Common myeloid progenitor, CD34-positive (primary cell): Measurements from ENCODE around the gene SFXN2.
"Not testable (repeated sequence)": the region's sequence is repeated elsewhere in the genome, so short reads cannot be mapped to it uniquely, and the experiment has no call there.

Source experiments
- CTCF ChIA-PET: fragments of 350-600 bp; sonication (Branson Sonifier 250); formaldehyde crosslinking; loops from one replicate; lab custom pipeline; 2021; ENCODE audit warnings: antibody characterized with exemption; lab: Charles Lee
- POLR2A ChIA-PET: fragments of 350-600 bp; sonication (Branson Sonifier 250); formaldehyde crosslinking; loops from one replicate; lab custom pipeline; 2021; ENCODE audit warnings: antibody characterized with exemption; lab: Charles Lee
- DNase-seq, 3 donors: peaks; one replicate each; pipeline versions ENCODE4 v3.0.0 to v3.0.0-alpha.2; 2013
- H3K27ac ChIP-seq, 2 experiments: 1 replicate in 1 of 2; 2 replicates in 1 of 2; pipeline ENCODE4 v1.7.0; 2013; ENCODE audit warnings: inconsistent platforms in 2 of 2, low read length in 2 of 2, mild to moderate bottlenecking in 2 of 2, low read depth in 1 of 2, moderate library complexity in 1 of 2; ENCODE audit not compliant: severe bottlenecking in 2 of 2, insufficient read depth in 1 of 2, poor library complexity in 1 of 2
- H3K27me3 ChIP-seq, 5 experiments: replicated peaks in 2 of 5; 1 replicate in 3 of 5; 2 replicates in 2 of 5; pipeline versions ENCODE4 v1.6.1 to v1.7.0; 2013; ENCODE audit warnings: low read length in 4 of 5, mild to moderate bottlenecking in 2 of 5, moderate library complexity in 2 of 5, inconsistent platforms in 1 of 5; ENCODE audit not compliant: insufficient read depth in 5 of 5, control insufficient read depth in 4 of 5
- H3K36me3 ChIP-seq, 4 experiments: 1 replicate in 2 of 4; 2 replicates in 2 of 4; pipeline versions ENCODE4 v1.6.1 to v1.7.0; 2013; ENCODE audit warnings: low read length in 3 of 4, control low read depth in 1 of 4, mild to moderate bottlenecking in 1 of 4; ENCODE audit not compliant: control insufficient read depth in 4 of 4, insufficient read depth in 4 of 4
- H3K4me1 ChIP-seq, 4 experiments: 1 replicate in 3 of 4; 2 replicates in 1 of 4; pipeline versions ENCODE4 v1.6.1 to v1.7.1; 2013; ENCODE audit warnings: low read length in 3 of 4, mild to moderate bottlenecking in 3 of 4, control low read depth in 1 of 4, inconsistent platforms in 1 of 4, moderate library complexity in 1 of 4; ENCODE audit not compliant: control insufficient read depth in 4 of 4, insufficient read depth in 4 of 4; ENCODE audit errors: control extremely low read depth in 1 of 4
- H3K4me3 ChIP-seq, 7 experiments: 1 replicate in 4 of 7; 2 replicates in 3 of 7; pipeline versions ENCODE4 v1.5.1 to v1.7.0; 2013; ENCODE audit warnings: mild to moderate bottlenecking in 7 of 7, low read length in 6 of 7, moderate library complexity in 6 of 7, inconsistent platforms in 2 of 7, low read depth in 2 of 7, control low read depth in 1 of 7; ENCODE audit not compliant: insufficient read depth in 4 of 7, control insufficient read depth in 1 of 7; ENCODE audit errors: extremely low read depth in 1 of 7
- H3K9me3 ChIP-seq, 5 experiments: 1 replicate in 4 of 5; 2 replicates in 1 of 5; pipeline versions ENCODE4 v1.6.1 to v1.7.1; 2013; ENCODE audit warnings: low read length in 4 of 5, mild to moderate bottlenecking in 2 of 5, inconsistent platforms in 1 of 5, low read depth in 1 of 5, moderate library complexity in 1 of 5; ENCODE audit not compliant: control insufficient read depth in 4 of 5, insufficient read depth in 2 of 5; ENCODE audit errors: control extremely low read depth in 1 of 5
- WGBS: methylation state at CpG from one replicate; pipeline ENCODE4 v1.1.5; 2013; ENCODE audit not compliant: insufficient coverage; 5-methylcytosine and 5-hydroxymethylcytosine counted together

The SFXN2 gene

GRCh38 chr10:102681696-102682095, 32.7 kb upstream of the SFXN2 start:
- ChIA-PET POLR2A (no interaction called here), CTCF (interaction anchor here (0.9 kb wide), 1 partner anchor 12 kb away, joined by 5 read pairs; no protein-coding TSS in a partner anchor)
- H3K4me3 ChIP-seq = no peak overlapping the region
- H3K27me3 ChIP-seq = no peaks in the 10 kb centered on the region
- 93% methylated on average over 3 of the region's 5 CpGs for WGBS
- H3K4me1 ChIP-seq = peaks cover 4 to 29% (median 15%) of the 10 kb centered on the region in 4 experiments
- no peaks in the 10 kb centered on the region for H3K9me3 ChIP-seq
- peaks cover 0 to 11% (median 8%) of the 10 kb centered on the region in 4 experiments for H3K36me3 ChIP-seq
- no peak overlapping the region for H3K27ac ChIP-seq
- no peak for DNase-seq

GRCh38 chr10:102682416-102682815, 32.0 kb upstream of the SFXN2 start:
- ChIA-PET POLR2A (no interaction called here), CTCF (interaction anchor here (0.9 to 1.6 kb wide), 2 partner anchors 11 to 12 kb away, joined by 5 to 6 read pairs; no protein-coding TSS in a partner anchor)
- Histone ChIP-seq H3K27ac (no peak overlapping the region), H3K27me3 (no peaks in the 10 kb centered on the region), H3K9me3 (no peaks in the 10 kb centered on the region), H3K4me1 (peaks cover 0 to 21% (median 10%) of the 10 kb centered on the region in 4 experiments), H3K36me3 (peaks cover 0 to 11% (median 8%) of the 10 kb centered on the region in 4 experiments), H3K4me3 (no peak overlapping the region)
- WGBS = 98% methylated on average over 6 of the region's 7 CpGs
- DNase-seq = no peak

- no peak for DNase-seq
- Histone ChIP-seq H3K36me3 (peaks cover 0 to 11% (median 8%) of the 10 kb centered on the region in 4 experiments), H3K4me1 (peaks cover 0 to 17% (median 10%) of the 10 kb centered on the region in 4 experiments), H3K9me3 (no peaks in the 10 kb centered on the region), H3K27me3 (no peaks in the 10 kb centered on the region), H3K4me3 (no peak overlapping the region), H3K27ac (no peak overlapping the region)
- ChIA-PET POLR2A (no interaction called here), CTCF (interaction anchor here (1.6 kb wide), 1 partner anchor 13 kb away, joined by 6 read pairs; no protein-coding TSS in a partner anchor)
- no CpG with 5 or more reads among the region's 4 CpGs for WGBS
Observed at GRCh38 chr10:102682981-102683380, 31.5 kb upstream of the SFXN2 start.

- no peak for DNase-seq
- H3K9me3 ChIP-seq = no peaks in the 10 kb centered on the region
- no peak overlapping the region for H3K27ac ChIP-seq
- H3K4me3 ChIP-seq = no peak overlapping the region
- H3K36me3 ChIP-seq = peaks cover 0 to 11% (median 8%) of the 10 kb centered on the region in 4 experiments
- POLR2A ChIA-PET = no interaction called here
- 74% methylated on average over 4 of the region's 5 CpGs for WGBS
- H3K4me1 ChIP-seq = peaks cover 0 to 11% (median 6%) of the 10 kb centered on the region in 4 experiments
- CTCF ChIA-PET = interaction anchor here (1.0 to 1.6 kb wide), 4 partner anchors 9 to 27 kb away, joined by 3 to 6 read pairs (median 3); no protein-coding TSS in a partner anchor
- H3K27me3 ChIP-seq = no peaks in the 10 kb centered on the region
Observed at GRCh38 chr10:102683736-102684135, 30.7 kb upstream of the SFXN2 start.

- 95% methylated on average over 4 of the region's 8 CpGs for WGBS
- Histone ChIP-seq H3K4me3 (no peak overlapping the region), H3K27ac (no peak overlapping the region), H3K9me3 (no peaks in the 10 kb centered on the region), H3K36me3 (peaks cover 0 to 1% (median 0%) of the 10 kb centered on the region in 4 experiments), H3K27me3 (no peaks in the 10 kb centered on the region), H3K4me1 (no peaks in the 10 kb centered on the region)
- no peak for DNase-seq
- ChIA-PET POLR2A (no interaction called here), CTCF (no interaction called here)
Observed at GRCh38 chr10:102691285-102692066, 23.0 kb upstream of the SFXN2 start.

- 100% methylated on average over 5 of the region's 10 CpGs for WGBS
- H3K4me3 ChIP-seq, H3K27me3 ChIP-seq, H3K27ac ChIP-seq, POLR2A ChIA-PET, H3K9me3 ChIP-seq, DNase-seq, H3K4me1 ChIP-seq: not testable (repeated sequence)
- CTCF ChIA-PET = interaction anchor here (0.9 to 1.4 kb wide), 2 partner anchors 49 to 112 kb away, joined by 3 to 4 read pairs; no protein-coding TSS in a partner anchor
- peaks cover 0 to 18% (median 10%) of the 10 kb centered on the region in 4 experiments for H3K36me3 ChIP-seq
Observed at GRCh38 chr10:102695401-102695800, 19.0 kb upstream of the SFXN2 start.

- Histone ChIP-seq H3K36me3 (peaks cover 0 to 18% (median 12%) of the 10 kb centered on the region in 4 experiments), H3K4me3 (no peak overlapping the region), H3K4me1 (no peaks in the 10 kb centered on the region), H3K27ac (no peak overlapping the region), H3K27me3 (no peaks in the 10 kb centered on the region), H3K9me3 (no peaks in the 10 kb centered on the region)
- WGBS = 100% methylated on average over 1 of the region's 3 CpGs
- ChIA-PET POLR2A (no interaction called here), CTCF (interaction anchor here (0.7 to 1.4 kb wide), 5 partner anchors 10 to 113 kb away, joined by 3 to 5 read pairs (median 4); no protein-coding TSS in a partner anchor)
- no peak for DNase-seq
Observed at GRCh38 chr10:102696736-102697135, 17.7 kb upstream of the SFXN2 start.
